Measurements from ENCODE around the gene B4GALNT2.

The B4GALNT2 gene

GRCh38 chr17:49193513-49194296 lies 61.1 kb downstream of the B4GALNT2 start:
- H3K4me3 ChIP-seq (ENCODE audit: low read depth, low read length) = peak overlapping the region; percentile 68
- no peak for TF ChIP-seq CTCF (IDR thresholded peaks at IDR 0.05; ENCODE audit: borderline replicate concordance, insufficient read depth, low read depth, low read length)

- TF ChIP-seq CTCF (IDR thresholded peaks at IDR 0.05; ENCODE audit: borderline replicate concordance, insufficient read depth, low read depth, low read length) = no peak
- no peak overlapping the region for H3K4me3 ChIP-seq (ENCODE audit: low read depth, low read length)
Measured at GRCh38 chr17:49194297-49194607, 61.7 kb downstream of the B4GALNT2 start.

GRCh38 chr17:49195751-49196150 lies 63.2 kb downstream of the B4GALNT2 start:
- H3K4me3 ChIP-seq (ENCODE audit: low read depth, low read length) = no peak overlapping the region
- TF ChIP-seq CTCF (IDR thresholded peaks at IDR 0.05; ENCODE audit: borderline replicate concordance, insufficient read depth, low read depth, low read length) = no peak

GRCh38 chr17:49196520-49196919 lies 64.0 kb downstream of the B4GALNT2 start:
- no peak for TF ChIP-seq CTCF (IDR thresholded peaks at IDR 0.05; ENCODE audit: borderline replicate concordance, insufficient read depth, low read depth, low read length)
- no peak overlapping the region for H3K4me3 ChIP-seq (ENCODE audit: low read depth, low read length)

- TF ChIP-seq CTCF (IDR thresholded peaks at IDR 0.05; ENCODE audit: borderline replicate concordance, insufficient read depth, low read depth, low read length) = no peak
- no peak overlapping the region for H3K4me3 ChIP-seq (ENCODE audit: low read depth, low read length)
Measured at GRCh38 chr17:49197346-49197998, 64.9 kb downstream of the B4GALNT2 start.

- H3K4me3 ChIP-seq (ENCODE audit: low read depth, low read length) = no peak overlapping the region
- TF ChIP-seq CTCF (IDR thresholded peaks at IDR 0.05; ENCODE audit: borderline replicate concordance, insufficient read depth, low read depth, low read length) = no peak
Measured at GRCh38 chr17:49198211-49198610, 65.6 kb downstream of the B4GALNT2 start.

Data from GM12875 (cell line).